HG02642 (cell line): Measurements from ENCODE around the gene SIRT3.
A peak's percentile ranks its signal among the peaks of the same experiment; 100 is the strongest.

Experiments used
- ATAC-seq: cut with Tn5 transposase; IDR thresholded peaks from one replicate; pipeline ENCODE4 v1.9.1; 2021; ENCODE audit warnings: mild to moderate bottlenecking; ENCODE audit not compliant: unreplicated experiment, poor library complexity

The SIRT3 gene

DNA sequence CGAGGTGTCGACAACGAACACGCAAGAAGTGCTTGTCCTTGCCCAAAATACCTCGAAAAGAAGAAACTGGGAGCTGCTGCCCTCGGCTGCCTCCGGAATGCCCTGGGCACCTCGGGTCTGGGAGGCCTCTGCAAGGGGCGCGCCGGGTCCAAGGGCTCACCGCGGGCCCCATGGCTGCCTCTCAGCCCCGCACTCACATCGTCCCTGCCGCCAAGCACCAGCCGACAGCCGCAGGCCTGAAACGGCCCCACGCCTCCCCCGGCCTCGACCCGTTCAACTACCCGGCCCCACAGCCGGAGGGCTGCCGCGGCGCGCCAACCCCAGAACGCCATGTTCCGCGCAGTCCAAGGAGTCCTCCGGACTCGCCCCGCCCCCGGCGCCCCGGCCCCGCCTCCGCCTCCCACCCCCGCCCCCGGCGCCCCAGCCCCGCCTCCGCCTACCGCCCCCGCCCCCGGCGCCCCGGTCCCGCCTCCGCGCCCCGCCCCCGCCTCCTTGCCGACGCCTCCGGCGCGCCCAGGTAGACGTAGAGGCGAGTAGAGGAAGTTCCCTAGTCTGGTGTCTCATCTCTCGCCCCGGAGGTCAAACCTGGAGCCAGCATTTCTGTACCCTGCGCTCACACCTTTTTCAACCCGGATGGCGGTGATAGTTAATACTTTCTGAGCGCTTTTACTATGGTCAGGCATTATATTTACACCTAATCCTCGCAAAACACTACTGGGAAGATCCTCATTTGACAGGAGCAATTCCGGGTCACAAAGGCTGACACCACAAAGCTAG lies at the start of gene SIRT3:
SIRT3 (minus strand) TSS at position 346 of the 777 bp plus-strand sequence; CDS start at position 332, 14 bp downstream.
- ATAC-seq = peak; percentile 75

DNA sequence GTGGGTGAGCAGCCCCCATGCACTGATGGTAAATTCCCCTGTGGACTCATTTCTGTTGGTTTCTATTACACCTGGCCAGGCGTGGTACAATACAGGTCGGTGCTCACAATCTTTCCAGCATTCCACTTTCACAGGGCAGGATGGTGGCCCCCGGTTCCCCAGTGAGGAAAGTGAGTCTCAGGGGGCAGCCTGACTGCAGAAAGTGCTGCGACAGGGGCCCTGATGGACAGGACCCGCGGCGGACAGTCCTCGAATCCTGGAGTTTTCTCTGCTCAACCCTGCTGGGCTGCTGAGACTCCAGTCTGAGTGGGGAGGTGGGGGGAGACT lies 49.7 kb upstream of the SIRT3 start:
- no peak for ATAC-seq

DNA sequence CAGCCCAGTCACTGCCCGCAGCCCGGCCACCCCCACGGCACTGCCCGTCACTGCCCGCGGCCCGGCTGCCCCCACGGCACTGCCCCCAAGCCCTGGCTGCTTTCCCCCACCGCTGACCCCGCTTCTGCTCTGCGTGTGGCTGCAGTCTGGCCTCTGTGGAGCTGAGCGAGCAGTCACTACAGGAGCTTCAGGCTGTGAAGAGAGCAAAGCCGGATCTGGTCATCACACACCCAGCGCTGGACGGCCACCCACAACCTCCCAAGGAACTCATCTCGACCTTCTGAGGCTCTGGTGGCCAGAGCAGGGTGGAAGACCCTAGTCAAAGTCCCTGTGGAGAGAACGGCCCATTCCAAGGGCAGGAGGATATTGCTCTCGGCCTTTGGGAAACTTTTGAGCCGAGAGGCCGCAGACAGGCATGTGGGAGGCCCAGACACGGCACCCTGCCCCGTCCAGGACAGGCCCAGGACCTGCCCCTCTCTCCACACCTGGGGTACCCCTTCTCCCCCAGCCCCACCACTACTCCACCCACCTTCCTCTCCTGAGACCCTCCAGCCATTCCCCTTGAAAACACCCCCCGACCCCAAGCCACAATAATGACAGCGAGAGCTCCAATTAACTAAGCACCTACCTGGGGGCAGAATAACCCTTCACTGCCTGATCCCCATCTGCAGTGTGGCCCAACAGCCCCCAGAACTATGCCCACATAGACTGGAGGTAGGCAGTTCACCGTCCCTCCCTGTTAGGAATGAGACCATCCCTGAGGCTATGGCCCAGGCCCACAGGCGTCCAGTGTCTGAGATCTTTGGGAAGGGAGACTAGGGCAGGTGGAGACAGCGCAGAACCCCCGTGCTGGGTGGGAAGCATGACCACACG lies 49.1 kb upstream of the SIRT3 start:
- no peak for ATAC-seq

DNA sequence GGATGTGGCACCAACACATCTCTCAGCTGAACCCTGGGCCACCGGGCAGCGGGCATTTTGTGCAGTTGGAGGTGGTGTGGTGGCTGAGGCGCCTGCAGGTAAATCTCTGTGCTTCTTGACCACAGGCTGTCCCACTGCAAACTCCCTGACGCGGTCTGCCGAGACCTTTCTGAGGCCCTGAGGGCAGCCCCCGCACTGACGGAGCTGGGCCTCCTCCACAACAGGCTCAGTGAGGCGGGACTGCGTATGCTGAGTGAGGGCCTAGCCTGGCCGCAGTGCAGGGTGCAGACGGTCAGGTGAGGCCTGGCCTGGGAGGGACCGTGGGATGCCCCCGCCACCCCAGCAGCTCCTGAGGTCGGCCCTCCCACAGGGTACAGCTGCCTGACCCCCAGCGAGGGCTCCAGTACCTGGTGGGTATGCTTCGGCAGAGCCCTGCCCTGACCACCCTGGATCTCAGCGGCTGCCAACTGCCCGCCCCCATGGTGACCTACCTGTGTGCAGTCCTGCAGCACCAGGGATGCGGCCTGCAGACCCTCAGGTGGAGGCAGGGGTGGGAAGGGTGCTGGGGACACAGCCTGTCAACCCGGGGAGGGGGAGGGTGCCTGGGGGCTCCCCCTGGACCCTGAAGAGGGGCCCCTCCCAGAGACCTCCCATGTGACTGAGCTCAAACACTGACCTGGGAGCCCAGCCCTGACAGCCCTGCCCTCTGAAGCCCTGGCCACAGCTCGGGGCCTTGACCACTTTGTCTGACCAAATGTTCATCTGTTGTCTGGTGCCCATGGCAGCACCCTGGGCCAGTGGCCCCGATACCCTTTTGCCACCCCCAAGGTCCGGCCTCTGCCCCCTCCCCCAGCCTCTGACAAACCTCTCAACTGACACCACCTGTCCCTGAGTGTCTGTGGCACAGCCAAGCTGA lies 48.2 kb upstream of the SIRT3 start:
- ATAC-seq = no peak

DNA sequence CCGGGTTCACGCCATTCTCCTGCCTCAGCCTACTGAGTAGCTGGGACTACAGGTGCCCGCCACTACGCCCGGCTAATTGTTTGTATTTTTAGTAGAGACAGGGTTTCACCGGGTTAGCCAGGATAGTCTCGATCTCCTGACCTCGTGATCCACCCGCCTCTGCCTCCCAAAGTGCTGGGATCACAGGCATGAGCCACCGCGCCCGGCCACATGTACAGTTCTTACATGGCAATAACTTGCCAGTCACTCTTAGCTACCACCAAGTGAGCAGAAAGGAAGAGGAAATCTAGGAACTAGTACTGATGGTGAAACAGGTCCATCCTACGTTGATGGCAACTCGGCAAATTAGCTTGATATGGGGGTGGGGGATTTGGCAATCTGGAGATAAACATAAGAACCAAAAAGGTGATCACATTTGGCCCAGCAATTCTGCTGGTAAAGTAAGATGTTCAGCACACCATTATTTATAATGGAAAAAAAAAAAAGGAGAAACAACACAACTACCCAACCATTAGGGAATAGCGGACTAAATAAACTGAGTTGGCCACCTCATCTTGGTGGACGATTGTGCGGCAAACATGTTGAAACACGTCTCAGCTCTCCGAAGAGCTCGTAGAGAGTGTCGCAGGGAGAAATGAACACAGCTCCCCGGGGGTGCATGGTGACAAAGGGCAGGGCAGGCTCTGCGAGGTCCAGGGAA lies 47.4 kb upstream of the SIRT3 start:
- no peak for ATAC-seq

DNA sequence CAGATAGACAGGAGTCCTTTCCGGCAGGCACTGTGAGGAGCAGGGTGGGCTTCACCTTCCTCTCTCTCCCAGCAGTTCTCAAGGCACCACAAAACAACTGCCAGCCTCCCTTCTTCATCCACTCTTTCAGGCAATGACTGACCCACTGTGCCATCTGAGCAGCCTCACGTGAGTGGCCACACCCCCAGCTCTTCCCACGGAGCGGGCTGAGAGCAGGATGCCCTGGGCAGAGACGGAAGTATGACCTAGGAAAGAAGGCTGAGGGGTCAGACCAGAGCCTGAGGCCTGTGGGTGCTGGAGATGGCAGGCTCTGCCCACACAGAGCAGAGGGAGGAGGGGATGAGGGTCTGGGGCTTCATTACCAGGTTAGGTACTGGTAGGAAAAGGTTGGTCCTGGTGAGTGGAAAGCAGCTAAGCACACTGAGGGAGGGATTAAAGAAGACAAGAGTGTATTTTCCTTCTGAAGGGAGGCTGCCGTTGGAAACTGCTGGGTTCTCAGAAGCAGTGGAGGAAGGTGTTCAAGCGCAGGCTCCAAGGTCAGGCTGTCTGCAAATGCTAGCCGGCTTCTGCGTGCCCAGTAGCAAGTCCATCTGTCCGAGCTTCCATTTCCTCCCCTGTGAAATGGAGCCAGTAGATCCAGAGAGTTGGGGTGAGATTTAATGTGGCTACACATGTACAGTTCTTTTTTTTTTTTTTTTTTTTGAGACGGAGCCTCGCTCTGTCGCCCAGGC lies 46.7 kb upstream of the SIRT3 start:
- ATAC-seq = no peak

DNA sequence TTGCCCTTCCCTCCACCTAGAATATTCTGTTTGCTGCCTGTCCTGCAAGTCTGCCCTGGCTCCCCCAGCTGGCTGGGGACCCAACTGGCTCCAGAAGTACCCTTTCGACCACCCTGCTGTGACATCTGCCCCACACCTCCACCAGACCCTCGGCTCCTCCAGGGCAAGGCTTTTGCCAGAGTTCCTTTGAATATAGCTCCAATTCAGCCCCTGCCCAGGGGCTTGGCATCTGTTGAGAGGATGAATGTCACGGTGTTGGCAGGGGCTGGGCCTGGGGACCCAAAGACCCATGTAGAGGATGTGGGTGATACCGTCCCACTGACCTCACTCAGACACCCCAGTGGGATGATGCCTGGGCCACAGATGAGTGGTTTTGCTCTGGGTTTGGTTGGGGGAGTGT lies 46.0 kb upstream of the SIRT3 start:
- ATAC-seq = no peak

DNA sequence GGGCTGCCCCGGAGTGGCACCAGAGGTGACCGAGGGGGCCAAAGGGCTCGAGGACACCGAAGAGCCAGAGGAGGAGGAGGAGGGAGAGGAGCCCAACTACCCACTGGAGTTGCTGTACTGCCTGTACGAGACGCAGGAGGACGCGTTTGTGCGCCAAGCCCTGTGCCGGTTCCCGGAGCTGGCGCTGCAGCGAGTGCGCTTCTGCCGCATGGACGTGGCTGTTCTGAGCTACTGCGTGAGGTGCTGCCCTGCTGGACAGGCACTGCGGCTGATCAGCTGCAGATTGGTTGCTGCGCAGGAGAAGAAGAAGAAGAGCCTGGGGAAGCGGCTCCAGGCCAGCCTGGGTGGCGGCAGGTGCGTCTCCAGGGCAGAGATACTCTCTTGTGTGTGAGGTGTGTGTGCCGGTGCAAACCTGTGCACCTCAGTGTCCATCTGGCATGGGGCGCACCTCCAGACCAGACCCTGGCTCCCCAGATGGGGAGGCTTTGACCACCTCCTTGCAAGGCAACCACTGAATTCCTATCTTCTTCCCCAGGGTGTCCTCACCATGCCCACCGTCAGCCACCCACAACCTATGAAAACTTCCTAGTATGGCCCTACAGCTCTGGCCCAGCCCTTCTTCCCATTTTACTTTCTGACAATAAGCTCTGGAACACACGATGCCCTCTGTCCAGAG lies 45.5 kb upstream of the SIRT3 start:
- no peak for ATAC-seq

DNA sequence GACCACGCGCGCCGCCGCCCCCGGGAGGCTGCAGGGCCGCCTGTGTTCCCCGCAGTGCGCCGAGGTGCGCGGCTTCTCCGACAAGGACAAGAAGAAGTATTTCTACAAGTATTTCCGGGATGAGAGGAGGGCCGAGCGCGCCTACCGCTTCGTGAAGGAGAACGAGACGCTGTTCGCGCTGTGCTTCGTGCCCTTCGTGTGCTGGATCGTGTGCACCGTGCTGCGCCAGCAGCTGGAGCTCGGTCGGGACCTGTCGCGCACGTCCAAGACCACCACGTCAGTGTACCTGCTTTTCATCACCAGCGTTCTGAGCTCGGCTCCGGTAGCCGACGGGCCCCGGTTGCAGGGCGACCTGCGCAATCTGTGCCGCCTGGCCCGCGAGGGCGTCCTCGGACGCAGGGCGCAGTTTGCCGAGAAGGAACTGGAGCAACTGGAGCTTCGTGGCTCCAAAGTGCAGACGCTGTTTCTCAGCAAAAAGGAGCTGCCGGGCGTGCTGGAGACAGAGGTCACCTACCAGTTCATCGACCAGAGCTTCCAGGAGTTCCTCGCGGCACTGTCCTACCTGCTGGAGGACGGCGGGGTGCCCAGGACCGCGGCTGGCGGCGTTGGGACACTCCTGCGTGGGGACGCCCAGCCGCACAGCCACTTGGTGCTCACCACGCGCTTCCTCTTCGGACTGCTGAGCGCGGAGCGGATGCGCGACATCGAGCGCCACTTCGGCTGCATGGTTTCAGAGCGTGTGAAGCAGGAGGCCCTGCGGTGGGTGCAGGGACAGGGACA lies 44.8 kb upstream of the SIRT3 start:
- ATAC-seq = no peak

DNA sequence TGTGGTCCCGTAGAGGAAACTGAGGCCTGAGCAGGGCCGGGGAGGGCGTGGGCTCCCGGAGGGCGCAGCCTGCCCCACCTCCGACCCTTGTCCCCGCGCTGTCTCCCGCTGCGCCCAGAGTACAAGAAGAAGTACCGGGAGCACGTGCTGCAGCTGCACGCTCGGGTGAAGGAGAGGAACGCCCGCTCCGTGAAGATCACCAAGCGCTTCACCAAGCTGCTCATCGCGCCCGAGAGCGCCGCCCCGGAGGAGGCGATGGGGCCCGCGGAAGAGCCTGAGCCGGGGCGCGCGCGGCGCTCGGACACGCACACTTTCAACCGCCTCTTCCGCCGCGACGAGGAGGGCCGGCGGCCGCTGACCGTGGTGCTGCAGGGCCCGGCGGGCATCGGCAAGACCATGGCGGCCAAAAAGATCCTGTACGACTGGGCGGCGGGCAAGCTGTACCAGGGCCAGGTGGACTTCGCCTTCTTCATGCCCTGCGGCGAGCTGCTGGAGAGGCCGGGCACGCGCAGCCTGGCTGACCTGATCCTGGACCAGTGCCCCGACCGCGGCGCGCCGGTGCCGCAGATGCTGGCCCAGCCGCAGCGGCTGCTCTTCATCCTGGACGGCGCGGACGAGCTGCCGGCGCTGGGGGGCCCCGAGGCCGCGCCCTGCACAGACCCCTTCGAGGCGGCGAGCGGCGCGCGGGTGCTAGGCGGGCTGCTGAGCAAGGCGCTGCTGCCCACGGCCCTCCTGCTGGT lies 44.0 kb upstream of the SIRT3 start:
- ATAC-seq = no peak

DNA sequence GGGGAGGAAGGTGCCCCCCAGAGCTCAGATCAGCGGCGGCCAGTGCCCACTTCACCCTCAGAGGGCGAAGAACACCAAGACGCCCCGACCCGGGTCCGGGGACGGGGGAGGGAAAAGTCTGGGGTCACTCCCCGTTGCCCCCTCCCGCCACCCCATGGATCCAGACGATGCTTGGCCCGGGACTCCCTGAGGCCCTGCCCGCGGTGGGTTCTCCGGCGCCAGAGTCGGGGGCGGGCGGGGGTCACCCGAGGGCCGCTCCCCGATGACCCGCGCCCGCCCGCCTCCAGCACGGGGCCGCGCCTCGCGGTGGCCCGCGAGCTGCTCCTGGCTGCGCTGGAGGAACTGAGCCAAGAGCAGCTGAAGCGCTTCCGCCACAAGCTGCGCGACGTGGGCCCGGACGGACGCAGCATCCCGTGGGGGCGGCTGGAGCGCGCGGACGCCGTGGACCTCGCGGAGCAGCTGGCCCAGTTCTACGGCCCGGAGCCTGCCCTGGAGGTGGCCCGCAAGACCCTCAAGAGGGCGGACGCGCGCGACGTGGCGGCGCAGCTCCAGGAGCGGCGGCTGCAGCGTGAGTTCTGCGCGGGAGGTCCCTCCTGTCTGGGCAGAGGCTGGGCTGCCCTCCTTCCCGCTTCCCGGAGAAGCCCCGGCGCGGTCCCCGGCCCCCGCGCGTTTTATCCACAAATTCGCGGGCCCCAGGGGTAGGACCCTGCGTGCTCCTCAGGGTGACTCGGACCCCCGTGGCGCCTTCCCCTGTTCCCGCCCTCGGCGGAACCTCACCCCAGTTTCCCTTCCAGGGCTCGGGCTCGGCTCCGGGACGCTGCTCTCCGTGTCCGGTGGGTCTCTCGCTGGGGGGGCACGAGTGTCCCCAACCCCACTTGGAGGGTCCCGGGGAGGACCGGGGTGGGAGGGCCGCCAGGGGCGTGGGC lies 43.2 kb upstream of the SIRT3 start:
- ATAC-seq = no peak

DNA sequence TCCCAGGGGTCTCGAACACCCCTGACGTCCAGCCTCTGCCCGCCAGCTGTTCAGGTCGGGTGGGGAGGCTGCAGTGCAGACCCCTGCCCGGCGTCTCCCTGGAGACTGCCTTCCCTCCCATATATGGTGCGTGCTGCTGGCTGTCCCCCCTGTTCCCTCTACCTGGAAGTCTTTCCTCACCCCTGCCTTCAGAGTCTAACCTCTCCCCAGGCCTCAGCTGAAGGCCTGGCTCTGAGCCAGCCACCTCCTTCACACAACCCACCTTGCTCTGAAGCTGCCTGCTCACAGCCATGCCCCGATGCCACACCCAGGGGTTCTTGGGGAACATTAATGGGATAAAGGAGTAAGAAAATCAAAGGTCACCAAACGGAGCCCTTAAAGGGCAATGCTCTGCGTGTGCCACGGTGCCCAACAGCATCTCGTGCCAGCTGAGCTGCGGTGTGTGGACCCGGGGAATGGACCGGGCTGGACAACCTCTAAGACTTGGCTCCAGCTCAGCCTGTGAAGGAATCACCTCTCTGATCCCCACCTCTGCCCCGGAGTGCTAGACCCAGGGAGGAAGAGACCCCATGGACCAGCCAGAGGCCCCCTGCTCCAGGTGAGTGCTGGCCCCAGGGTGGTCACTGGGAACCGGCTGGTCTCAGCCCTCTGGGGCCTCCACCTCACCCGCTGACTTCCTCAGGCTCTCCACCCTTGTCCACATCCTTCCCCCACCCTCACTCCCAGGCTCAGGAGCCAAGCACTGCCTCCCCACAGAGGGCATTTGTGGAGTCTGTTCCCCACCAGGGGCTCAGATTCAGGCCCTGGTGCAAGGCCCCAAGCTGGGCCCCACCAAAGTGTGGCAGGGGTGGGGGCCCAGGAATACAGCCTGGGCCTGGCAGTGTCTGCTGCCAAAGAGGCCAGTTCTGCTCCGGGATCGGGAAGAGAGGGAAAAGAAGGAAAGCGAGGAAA lies 42.1 kb upstream of the SIRT3 start, which contains the start of gene NLRP6:
NLRP6 (plus strand) TSS at position 407 of the 951 bp plus-strand sequence; CDS start at position 570, 163 bp downstream.
- ATAC-seq = no peak

DNA sequence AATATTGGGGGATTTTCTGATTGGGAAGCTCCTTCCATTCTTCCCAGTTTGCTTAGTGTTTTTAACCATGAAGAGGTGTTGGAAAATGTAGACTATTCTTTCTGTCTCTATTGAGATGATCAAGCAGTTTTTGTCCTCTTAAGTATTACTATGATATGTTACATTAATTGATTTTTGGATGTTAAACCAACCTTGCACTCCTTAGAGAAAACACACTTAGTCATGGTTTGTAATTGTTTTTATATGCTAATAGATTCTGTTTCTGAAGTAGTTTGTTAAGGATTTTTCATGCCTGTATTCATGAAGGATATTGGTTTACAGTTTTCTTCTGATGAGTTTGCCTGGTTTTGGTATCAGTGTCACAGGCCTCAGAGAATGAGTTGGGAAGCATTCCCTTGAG lies 40.1 kb upstream of the SIRT3 start:
- no peak for ATAC-seq

DNA sequence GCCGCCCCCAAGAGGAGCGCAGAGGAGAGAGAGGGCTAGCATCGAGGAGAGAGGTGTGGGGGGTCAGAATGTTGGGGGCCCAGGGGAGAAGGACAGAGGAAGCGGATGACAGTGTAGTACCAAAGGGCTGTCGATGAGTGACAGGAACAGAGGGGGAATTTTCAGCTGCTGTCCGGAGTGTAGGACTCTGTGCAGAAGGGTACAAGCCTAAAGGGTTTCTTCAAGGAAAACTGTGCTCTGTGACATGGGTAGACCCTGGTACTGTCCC lies 36.7 kb upstream of the SIRT3 start:
- no peak for ATAC-seq

DNA sequence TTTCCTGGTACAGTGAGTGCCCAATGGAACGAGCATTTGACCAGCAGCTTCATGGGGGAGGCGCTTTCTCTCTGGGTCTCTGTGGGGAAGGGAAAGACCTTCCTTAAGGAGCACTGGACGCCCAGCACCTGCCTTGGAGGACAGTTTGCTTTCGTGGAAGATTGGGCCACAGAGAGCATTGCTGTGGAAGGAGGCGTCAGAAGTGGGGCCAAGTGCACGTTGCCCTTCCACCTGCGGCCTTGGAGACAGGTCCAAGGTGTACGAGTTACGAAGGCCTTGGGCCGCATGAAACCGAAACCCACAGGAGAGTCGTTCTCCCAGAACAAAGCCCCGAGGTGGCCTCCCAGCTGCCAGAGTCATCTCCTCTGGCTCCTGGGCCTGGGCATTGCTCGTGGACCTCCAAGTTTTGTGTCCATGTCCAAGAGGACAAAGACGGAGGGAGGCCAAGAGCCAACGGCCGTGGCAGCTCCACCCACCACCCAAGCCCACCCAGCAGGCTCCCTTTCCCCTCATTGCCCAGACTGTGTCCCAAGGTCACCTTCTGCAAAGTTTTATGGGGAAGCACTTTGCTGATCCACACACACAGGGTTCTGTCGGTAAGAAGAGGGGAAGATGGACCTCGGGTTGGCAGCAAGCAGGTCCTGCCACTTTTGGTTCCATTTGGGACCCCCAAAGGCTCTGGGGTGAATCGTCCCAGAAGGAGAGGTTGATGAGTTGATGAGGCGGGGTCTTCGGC lies 36.2 kb upstream of the SIRT3 start:
- ATAC-seq = no peak
